Measurements from ENCODE around the gene DKC1. TPM values are rescaled to one million over a fixed set of nuclear protein-coding genes. Genes with fewer than 3 reads are reported as not detected.

Gene DKC1
- 32.2 TPM for total RNA-seq

GRCh38 chrX:154762537-154763296, at the start of gene DKC1:
DKC1 (plus strand) TSS chrX:154762864; CDS start chrX:154762966, 102 bp downstream.
- DNase-seq: peak; percentile 97

GRCh38 chrX:154714925-154715324, 47.7 kb upstream of the DKC1 start:
- DNase-seq: peak; percentile 76

DNA sequence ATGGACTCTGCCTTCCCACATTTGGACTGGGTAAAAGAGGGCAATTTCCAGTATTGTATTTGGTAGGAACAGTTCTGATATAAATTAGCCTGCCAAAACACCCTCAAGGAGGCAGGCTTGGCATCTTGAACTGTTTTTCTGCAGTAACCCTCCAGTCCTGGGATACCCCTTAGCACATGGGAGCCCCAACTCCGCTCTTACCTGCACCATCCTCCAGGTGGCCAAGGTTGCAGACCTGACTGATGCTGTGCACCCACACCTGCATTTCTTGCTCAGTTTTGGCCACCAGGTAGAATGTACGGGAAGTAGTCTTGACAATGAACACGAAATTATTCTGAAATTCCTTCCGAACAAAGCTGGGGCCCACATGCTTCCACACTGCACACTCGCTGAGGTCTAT, 46.8 kb upstream of the DKC1 start:
- DNase-seq: no peak

- no peak for DNase-seq
Observed at GRCh38 chrX:154717824-154718223, 44.8 kb upstream of the DKC1 start.

GRCh38 chrX:154718616-154719015, 44.0 kb upstream of the DKC1 start:
- DNase-seq: no peak

DNA sequence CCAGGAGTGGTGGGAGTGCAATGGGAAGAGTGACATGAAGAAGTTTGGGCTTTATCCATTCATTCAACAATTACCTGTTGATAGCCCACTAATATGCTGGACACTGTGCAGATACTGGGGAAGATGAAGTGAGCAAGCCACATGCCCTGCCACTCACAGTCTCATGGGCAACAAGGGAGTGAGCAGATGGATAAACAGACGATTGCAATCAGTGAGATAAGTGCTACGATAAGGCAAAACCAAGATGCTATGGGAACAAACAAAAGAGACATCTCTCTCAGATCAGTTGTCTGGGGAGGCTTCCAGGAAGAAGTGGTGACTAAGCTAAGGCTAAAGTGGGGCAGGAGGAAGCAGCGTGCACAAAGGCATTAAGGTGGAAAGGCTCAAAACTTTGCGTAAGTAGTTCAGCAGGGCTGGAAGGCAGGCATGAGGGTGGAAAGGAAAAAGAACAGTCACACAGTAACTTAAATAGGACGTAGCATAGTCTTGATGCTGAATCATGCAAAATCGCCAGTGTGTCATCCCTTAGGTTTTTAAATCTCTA, 43.5 kb upstream of the DKC1 start:
- DNase-seq: no peak

GRCh38 chrX:154720067-154720466, 42.6 kb upstream of the DKC1 start:
- no peak for DNase-seq

DNA sequence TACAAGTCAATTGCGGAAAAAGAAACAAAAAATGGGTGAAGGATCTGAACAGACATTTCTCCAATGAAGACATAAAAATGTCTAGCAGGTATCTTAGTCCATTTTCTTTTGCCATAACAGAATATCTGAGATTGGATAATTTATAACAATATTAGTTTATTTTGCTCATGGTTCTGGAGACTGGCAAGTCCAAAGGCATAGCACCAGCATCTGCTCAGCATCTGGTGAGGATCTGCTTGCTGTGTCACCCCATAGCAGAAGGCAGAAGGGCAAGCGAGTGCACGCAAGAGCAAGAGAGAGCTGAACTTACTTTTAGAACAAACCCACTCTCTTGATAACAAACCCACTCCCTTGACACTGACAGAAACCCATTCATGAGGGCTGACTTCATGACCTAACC, 41.5 kb upstream of the DKC1 start:
- no peak for DNase-seq

DNA sequence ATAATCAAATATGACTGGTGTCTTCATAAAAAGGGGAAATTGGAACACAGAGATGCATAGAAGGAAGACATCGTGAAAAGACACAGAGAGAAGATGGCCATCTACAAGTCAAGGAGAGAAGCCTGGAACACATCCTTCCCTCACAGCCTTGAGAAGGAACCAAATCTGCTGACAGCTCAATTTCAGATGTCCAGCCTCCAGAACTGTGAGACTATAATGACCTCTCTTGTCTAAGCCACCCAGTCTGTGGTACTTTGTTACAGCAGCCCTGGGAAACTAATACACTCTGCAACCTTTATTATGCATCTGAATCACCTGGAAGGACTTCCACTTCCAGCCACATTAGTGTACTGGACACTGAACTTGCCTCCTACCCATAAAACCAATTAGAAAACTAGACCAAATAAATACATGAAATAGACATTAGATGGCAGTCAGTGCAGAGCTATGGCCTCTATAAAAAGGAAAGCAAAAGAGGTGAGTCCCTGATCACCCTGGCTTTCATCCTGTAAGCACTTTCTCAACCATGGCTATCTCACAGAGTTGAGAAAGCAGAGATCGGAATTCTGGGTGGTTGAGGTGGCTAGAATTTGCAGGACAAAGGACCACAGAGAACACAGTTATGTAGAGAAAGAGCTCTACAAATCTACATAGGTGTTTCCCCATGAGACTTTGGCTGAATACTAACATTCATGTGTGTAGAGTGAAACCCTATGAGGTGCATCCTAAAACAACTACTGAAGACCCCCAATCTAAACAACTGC, 37.5 kb upstream of the DKC1 start:
- no peak for DNase-seq

DNA sequence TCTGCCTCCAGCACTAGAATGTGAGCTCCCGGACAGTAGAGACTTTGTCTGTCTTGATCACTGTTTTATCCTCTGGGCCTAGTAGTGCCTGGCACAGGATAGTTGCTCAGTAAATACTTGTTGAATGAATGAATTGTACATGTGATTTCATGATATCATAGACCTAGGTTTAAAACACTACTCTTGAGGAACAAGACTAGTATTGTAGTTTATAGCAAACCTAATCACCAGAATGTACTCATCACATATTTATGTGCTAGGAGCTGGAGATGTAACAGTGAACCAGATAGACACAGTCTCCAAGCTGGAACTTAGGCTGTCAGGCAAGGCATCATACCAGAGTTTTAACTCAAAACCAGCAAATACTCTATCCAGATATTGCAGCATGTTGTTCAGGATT, 35.2 kb upstream of the DKC1 start:
- no peak for DNase-seq

DNA sequence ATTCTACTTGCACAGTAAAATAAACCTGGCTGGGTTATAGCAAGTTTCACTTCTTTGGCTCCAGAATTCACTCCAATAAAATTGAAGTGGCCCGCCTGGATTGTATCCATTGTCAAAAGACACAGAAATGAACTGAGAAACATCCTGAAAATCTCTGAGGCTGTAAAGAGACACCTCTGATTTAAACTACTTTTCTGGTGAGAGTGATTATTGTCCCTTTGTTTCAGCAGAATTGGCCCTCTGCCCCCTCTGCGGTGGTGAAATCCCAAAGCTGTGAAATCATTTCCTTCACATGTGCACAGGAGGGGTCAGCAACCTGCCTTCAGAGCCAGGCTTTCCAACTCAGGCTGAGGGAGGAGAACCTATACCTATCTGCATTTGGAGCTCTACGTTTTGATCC, 34.8 kb upstream of the DKC1 start:
- peak; percentile 84 for DNase-seq

GRCh38 chrX:154728431-154729190, 34.1 kb upstream of the DKC1 start:
- DNase-seq: no peak

GRCh38 chrX:154729439-154729838, 33.2 kb upstream of the DKC1 start:
- no peak for DNase-seq

DNA sequence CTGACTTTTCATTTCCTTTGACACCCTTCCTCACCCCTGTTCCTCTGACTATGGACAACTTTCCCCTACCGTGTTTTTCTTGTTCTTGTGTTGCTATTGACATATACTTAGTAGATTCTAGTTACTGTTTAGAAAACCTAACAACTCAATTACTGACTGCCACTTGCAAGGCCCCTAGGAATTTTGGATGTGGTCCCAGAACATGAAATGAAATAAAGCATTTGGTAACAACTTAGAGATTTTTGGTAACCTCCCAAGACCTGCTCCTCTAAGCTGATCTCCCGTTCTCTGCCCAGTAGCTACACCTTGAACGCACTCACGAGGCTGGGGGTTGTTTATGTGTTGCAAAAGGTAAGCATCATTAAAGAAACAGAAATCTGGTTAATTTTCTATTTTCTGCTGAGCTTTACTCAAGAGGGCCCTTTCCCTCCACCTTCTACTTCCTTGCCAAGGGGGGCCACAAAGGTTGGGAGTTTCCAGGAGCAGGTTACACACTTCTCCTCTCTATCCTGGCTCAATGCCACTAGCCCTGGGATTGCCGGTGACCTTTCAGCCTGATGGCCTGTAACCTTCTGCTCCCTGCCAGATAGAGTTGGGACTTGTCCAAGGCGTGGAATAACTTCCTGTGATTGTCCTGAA, 32.3 kb upstream of the DKC1 start:
- DNase-seq: peak; percentile 76

- no peak for DNase-seq
Observed at GRCh38 chrX:154731184-154731583, 31.5 kb upstream of the DKC1 start.

DNA sequence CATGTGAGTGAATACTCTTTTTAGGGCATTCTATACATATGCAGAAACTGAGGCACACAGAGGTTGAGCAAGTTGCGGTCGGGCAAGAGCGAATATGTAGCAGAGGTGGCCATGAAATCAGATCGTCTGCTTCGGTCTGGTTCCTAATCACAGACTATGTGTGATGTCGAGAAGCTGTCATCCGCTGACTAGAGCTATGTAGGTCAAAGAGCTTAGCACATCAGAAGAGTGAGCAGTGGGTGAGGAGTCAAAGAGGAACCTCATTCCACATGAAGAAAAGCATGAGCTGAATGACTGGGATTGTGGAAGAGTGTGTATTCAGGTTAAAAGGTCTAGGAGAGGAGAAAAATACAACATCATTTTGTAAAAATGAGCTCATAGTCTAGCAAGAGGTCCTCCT, 30.8 kb upstream of the DKC1 start:
- no peak for DNase-seq

GRCh38 chrX:154732421-154733065, 30.1 kb upstream of the DKC1 start:
- no peak for DNase-seq

- no peak for DNase-seq
Observed at GRCh38 chrX:154733066-154733425, 29.6 kb upstream of the DKC1 start.

DNA sequence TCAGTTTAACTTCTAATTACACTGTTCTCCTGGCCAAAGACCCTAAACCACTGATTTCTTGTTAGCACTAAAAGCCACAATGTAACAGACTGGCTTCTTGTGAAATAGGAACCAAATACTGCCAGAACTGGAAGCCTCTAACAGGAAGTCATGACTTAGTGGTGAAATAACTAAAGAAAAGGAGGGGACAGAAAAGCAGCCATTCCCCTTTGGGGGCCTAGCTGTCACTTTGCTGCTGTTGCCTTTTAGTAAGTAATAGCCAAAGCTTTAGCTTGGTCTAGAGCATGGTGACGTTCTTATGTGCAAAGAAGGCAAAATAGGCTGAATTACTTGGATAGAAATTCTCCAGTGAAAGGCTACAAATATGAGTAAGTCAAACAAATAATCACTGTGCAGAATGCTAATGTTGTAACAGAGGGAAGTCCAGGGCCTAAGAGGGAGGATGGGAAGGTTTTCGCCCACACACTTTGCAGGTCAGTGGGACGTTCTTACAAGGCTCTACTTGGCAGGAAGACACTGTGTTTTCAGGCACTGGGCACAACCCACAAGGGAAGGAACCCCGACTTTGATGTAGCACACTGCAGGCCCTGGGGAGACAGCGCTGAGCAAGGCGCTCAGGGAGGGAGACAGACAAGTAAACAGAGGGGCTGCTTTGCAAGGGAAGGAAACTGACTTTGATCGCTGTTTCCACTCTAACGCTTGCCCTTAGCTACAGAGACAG, 28.4 kb upstream of the DKC1 start:
- DNase-seq: no peak

- DNase-seq: no peak
Observed at GRCh38 chrX:154735695-154736393, 26.8 kb upstream of the DKC1 start.
